ENCODE measurements around the gene HJV.

HJV gene

DNA sequence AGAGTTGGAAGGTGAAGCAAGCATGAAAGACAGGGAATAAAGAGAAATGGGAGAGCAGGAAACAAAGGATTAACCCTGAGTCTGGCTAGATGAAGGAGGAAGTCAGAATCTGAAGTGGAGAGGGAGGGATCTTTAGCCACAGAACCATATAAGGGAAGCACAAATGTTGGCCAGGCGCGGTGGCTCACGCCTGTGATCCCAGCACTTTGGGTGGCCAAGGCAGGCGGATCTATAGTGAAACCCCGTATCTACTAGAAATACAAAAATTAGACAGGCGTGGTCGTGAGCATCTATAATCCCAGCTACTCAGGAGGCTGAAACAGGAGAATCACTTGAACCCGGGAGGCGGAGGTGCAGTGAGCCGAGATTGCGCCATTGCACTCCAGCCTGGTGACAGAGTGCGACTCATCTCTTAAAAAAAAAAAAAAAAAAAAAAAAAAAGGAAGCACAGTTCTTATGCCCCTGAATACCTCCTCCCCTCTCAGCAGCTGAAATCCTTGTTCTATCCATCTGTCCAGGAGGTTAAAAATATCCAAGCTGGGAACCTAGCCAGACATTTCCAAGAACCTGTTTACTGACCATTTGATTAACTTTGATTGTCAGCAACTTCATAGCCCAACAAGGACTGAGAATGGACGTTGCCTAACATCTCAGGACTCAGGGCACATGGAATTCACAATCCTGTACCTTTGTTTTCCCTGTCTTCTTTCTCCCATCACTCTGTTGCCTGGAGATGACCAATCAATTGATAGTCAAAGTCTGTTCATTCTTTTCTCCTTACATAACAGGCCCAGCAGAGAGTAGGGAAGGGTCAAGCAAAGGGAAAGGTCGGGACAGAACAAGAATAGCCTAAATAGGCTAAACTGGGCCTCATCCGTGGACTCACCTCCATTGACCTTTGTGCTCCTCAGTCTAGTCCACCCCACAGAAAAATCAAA, 35.8 kb downstream of the HJV start:
- in situ Hi-C loops (cut with MboI; ENCODE audit: low pct_unique_long_range_greater_than_20kb, low sequenced_read_pairs, unreplicated experiment), result no loop called here
- DNase-seq (ENCODE audit: low spot score), result no peak
- TF ChIP-seq, protein P1, sequence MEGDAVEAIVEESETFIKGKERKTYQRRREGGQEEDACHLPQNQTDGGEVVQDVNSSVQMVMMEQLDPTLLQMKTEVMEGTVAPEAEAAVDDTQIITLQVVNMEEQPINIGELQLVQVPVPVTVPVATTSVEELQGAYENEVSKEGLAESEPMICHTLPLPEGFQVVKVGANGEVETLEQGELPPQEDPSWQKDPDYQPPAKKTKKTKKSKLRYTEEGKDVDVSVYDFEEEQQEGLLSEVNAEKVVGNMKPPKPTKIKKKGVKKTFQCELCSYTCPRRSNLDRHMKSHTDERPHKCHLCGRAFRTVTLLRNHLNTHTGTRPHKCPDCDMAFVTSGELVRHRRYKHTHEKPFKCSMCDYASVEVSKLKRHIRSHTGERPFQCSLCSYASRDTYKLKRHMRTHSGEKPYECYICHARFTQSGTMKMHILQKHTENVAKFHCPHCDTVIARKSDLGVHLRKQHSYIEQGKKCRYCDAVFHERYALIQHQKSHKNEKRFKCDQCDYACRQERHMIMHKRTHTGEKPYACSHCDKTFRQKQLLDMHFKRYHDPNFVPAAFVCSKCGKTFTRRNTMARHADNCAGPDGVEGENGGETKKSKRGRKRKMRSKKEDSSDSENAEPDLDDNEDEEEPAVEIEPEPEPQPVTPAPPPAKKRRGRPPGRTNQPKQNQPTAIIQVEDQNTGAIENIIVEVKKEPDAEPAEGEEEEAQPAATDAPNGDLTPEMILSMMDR (IDR thresholded peaks at IDR 0.05; ENCODE audit: extremely low read depth, insufficient read depth, missing control alignments), result no peak

- TF ChIP-seq, protein P1 (IDR thresholded peaks at IDR 0.05; ENCODE audit: extremely low read depth, insufficient read depth, missing control alignments), result no peak
- DNase-seq (ENCODE audit: low spot score), result no peak
- in situ Hi-C loops (cut with MboI; ENCODE audit: low pct_unique_long_range_greater_than_20kb, low sequenced_read_pairs, unreplicated experiment), result no loop called here
Observed at GRCh38 chr1:145985129-145985501, 36.4 kb downstream of the HJV start.

GRCh38 chr1:145983960-145984830, 37.3 kb downstream of the HJV start:
- in situ Hi-C loops (cut with MboI; ENCODE audit: low pct_unique_long_range_greater_than_20kb, low sequenced_read_pairs, unreplicated experiment), result no loop called here
- TF ChIP-seq, protein P1 (IDR thresholded peaks at IDR 0.05; ENCODE audit: extremely low read depth, insufficient read depth, missing control alignments), result no peak
- no peak for DNase-seq (ENCODE audit: low spot score)

DNA sequence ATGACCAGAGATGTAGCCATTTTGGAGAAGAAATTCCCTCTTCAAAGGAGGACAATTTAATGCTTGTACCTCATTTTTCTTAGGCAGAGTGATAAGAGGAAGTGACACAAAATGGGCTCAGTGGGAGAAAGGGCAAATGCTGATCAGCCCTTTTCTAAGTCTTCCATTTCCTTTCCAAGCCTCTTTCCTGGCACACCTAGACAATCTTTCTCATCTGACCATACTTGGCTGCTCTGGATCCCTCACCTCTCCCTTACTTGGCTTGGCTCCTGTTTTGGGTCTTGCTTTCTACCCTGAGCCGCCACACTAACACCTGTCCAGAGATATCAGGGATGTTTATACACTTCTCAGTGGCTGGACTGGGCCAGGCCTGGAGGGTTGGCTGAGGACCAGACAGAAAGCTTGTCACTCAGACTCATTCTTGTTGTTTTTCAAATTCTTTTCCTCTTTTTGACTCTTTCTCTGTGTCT, 38.3 kb downstream of the HJV start:
- DNase-seq (ENCODE audit: low spot score), result no peak
- TF ChIP-seq, protein P1 (IDR thresholded peaks at IDR 0.05; ENCODE audit: extremely low read depth, insufficient read depth, missing control alignments), result no peak
- in situ Hi-C loops (cut with MboI; ENCODE audit: low pct_unique_long_range_greater_than_20kb, low sequenced_read_pairs, unreplicated experiment), result no loop called here

- TF ChIP-seq, protein P1 (IDR thresholded peaks at IDR 0.05; ENCODE audit: extremely low read depth, insufficient read depth, missing control alignments), result no peak
- DNase-seq (ENCODE audit: low spot score), result no peak
- in situ Hi-C loops (cut with MboI; ENCODE audit: low pct_unique_long_range_greater_than_20kb, low sequenced_read_pairs, unreplicated experiment), result no loop called here
Observed at GRCh38 chr1:145982010-145982723, 39.4 kb downstream of the HJV start.

DNA sequence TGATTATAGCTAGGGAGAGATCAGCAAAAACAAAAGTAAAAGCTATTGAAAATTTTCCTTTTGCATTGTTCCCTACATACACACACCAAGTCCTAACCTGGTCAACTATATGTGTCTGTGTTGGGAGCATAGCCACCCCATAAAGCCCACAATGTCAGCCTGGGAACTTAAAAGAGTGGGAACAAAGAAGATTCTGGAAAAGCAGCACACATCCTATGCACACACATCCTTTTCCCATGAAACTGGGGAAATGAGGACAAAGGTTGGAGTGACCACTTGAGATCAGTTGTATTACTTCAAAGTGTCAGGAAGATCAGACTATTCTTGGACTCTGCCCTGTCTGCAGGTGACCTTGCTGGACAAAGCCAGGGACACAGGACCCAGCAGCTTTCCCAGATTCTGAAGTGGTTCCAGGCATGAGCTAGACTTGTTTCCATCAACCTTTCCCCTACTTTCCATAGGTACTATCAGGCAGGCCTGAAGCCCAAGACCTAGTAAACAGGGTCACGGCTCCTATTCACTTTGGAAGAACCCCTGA, 41.0 kb downstream of the HJV start:
- TF ChIP-seq, protein P1 (IDR thresholded peaks at IDR 0.05; ENCODE audit: extremely low read depth, insufficient read depth, missing control alignments), result no peak
- in situ Hi-C loops (cut with MboI; ENCODE audit: low pct_unique_long_range_greater_than_20kb, low sequenced_read_pairs, unreplicated experiment), result no loop called here
- DNase-seq (ENCODE audit: low spot score), result no peak
